ENCODE data around the gene TRNP1. TPM values are rescaled to one million over a fixed set of nuclear protein-coding genes. Genes with fewer than 3 reads are reported as not detected.

TRNP1 gene
- total RNA-seq, 1 experiment from 2014 or later: 1.1 TPM

Other genes starting within 250 kb of the TRNP1 start
- 13.6 and 14.0 TPM in 2 replicates for gene PIGV, start 205.7 kb upstream of the TRNP1 start, total RNA-seq (2014; rRNA removed; shearing (Covaris generic))
- 12.5 and 15.2 TPM in 2 replicates for gene ZDHHC18, start 167.0 kb upstream of the TRNP1 start, total RNA-seq (2014; rRNA removed; shearing (Covaris generic))
- 21.7 and 23.1 TPM in 2 replicates for gene SFN, start 130.5 kb upstream of the TRNP1 start, total RNA-seq (2014; rRNA removed; shearing (Covaris generic))
- 13.5 and 19.5 TPM in 2 replicates for gene GPN2, start 103.4 kb upstream of the TRNP1 start, total RNA-seq (2014; rRNA removed; shearing (Covaris generic))
- 6.7 and 7.5 TPM in 2 replicates for gene GPATCH3, start 93.2 kb upstream of the TRNP1 start, total RNA-seq (2014; rRNA removed; shearing (Covaris generic))
- gene NR0B2, start 79.7 kb upstream of the TRNP1 start, total RNA-seq (2014; rRNA removed; shearing (Covaris generic)): not detected in 2 replicates
- gene NUDC, start 71.9 kb upstream of the TRNP1 start, total RNA-seq (2014; rRNA removed; shearing (Covaris generic)): 40.2 and 60.1 TPM in 2 replicates
- not detected in 2 replicates for gene KDF1, start 33.2 kb upstream of the TRNP1 start, total RNA-seq (2014; rRNA removed; shearing (Covaris generic))
- gene TENT5B, start 19.2 kb downstream of the TRNP1 start, total RNA-seq (2014; rRNA removed; shearing (Covaris generic)): 0.07 TPM in 1 of 2 replicates, not detected in the other
- gene SLC9A1, start 161.4 kb downstream of the TRNP1 start, total RNA-seq (2014; rRNA removed; shearing (Covaris generic)): 16.6 and 20.1 TPM in 2 replicates
- gene WDTC1, start 240.9 kb downstream of the TRNP1 start, total RNA-seq (2014; rRNA removed; shearing (Covaris generic)): 10.3 and 11.2 TPM in 2 replicates

Measured in NCI-H460 (cell line).